K562 (cell line): ENCODE results near the gene CFAP70. TPM values are rescaled to one million over a fixed set of nuclear protein-coding genes. Genes with fewer than 3 reads are reported as not detected.

Experiments used
- BRF1 ChIP-seq: IDR thresholded peaks from 3 replicates; pipeline ENCODE4 v1.6.1; 2011; ENCODE audit warnings: borderline replicate concordance, mild to moderate bottlenecking; ENCODE audit not compliant: insufficient read length; ENCODE audit errors: extremely low read depth
- CCAR2 ChIP-seq: fragments of 200-400 bp; formaldehyde crosslinking; IDR thresholded peaks from 2 replicates; pipeline ENCODE4 v1.6.1; 2017; ENCODE audit warnings: mild to moderate bottlenecking, low read depth, low read length
- CREM ChIP-seq: IDR thresholded peaks from 2 replicates; pipeline ENCODE4 v1.6.1; 2014; ENCODE audit warnings: antibody characterized with exemption, low read depth
- CTBP1 ChIP-seq: fragments of 450-650 bp; IDR thresholded peaks from 2 replicates; pipeline ENCODE4 v1.6.1; 2016; ENCODE audit warnings: borderline replicate concordance
- ELF1 ChIP-seq: fragments of 200-800 bp; sonication (Bioruptor generic); IDR thresholded peaks from 2 replicates; pipeline ENCODE4 v1.6.1; 2016; ENCODE audit warnings: missing genetic modification characterization, missing compliant biosample characterization
- ELF2 ChIP-seq: fragments of 250-450 bp; sonication (Bioruptor Pico); IDR thresholded peaks from 2 replicates; pipeline ENCODE4 v1.5.0; 2021; ENCODE audit warnings: mild to moderate bottlenecking
- ETV6 ChIP-seq, 3 experiments: fragments of 150-350 bp in 1 of 3; sonication (generic) in 1 of 3; formaldehyde crosslinking in 1 of 3; IDR thresholded peaks; 2 replicates each; pipeline versions ENCODE4 v1.6.1 to v1.8.0; 2014 to 2022; ENCODE audit warnings: borderline replicate concordance in 2 of 3, low read depth in 2 of 3, antibody characterized with exemption in 1 of 3, low read length in 1 of 3, mild to moderate bottlenecking in 1 of 3, missing genetic modification reagents in 1 of 3
- FOXJ2 ChIP-seq: fragments of 200-800 bp; sonication (Bioruptor generic); IDR thresholded peaks from 2 replicates; pipeline ENCODE4 v1.6.1; 2016; ENCODE audit warnings: missing genetic modification characterization, missing compliant biosample characterization
- GATAD2A ChIP-seq: fragments of 450-650 bp; IDR thresholded peaks from 2 replicates; pipeline ENCODE4 v1.6.1; 2017
- HDAC2 ChIP-seq: fragments of 450-650 bp; IDR thresholded peaks from 2 replicates; pipeline ENCODE4 v1.6.1; 2016; ENCODE audit warnings: mild to moderate bottlenecking
- KLF1 ChIP-seq: fragments of 450-650 bp; IDR thresholded peaks from 2 replicates; pipeline ENCODE4 v1.6.1; 2016; ENCODE audit warnings: missing genetic modification characterization, missing compliant biosample characterization
- MAFK ChIP-seq: IDR thresholded peaks from 2 replicates; pipeline ENCODE4 v1.6.1; 2011; ENCODE audit warnings: low read length, improper control_type of control experiment
- NBN ChIP-seq: fragments of 450-650 bp; IDR thresholded peaks from 2 replicates; pipeline ENCODE4 v1.6.1; 2016; ENCODE audit warnings: low read depth, mild to moderate bottlenecking
- PML ChIP-seq: IDR thresholded peaks from 2 replicates; pipeline ENCODE4 v1.6.1; 2012; ENCODE audit warnings: low read length, inconsistent platforms
- POLR2AphosphoS5 ChIP-seq: IDR thresholded peaks from 2 replicates; pipeline ENCODE4 v1.6.1; 2011; ENCODE audit warnings: mild to moderate bottlenecking, low read depth, low read length, moderate library complexity; ENCODE audit not compliant: control insufficient read depth, insufficient read depth
- SRSF9 ChIP-seq: fragments of 200-400 bp; formaldehyde crosslinking; IDR thresholded peaks from 2 replicates; pipeline ENCODE4 v1.6.1; 2017; ENCODE audit warnings: low read depth, low read length, borderline replicate concordance
- TEAD4 ChIP-seq, 2 experiments: sonication (generic) in 1 of 2; formaldehyde crosslinking in 1 of 2; IDR thresholded peaks; 2 replicates each; pipeline versions ENCODE4 v1.6.1 to v1.8.0; 2012 to 2022; ENCODE audit warnings: borderline replicate concordance in 1 of 2, inconsistent platforms in 1 of 2, low read length in 1 of 2, mild to moderate bottlenecking in 1 of 2, missing genetic modification reagents in 1 of 2
- TFAM ChIP-seq: fragments of 250-450 bp; sonication (Bioruptor Pico); conservative IDR thresholded peaks from 2 replicates; pipeline ENCODE4 v1.5.0; 2021; ENCODE audit warnings: mild to moderate bottlenecking, moderate library complexity
- TRIM28 ChIP-seq: fragments of 450-650 bp; IDR thresholded peaks from 2 replicates; pipeline ENCODE4 v1.6.1; 2017
- ZBTB33 ChIP-seq: sonication (generic); formaldehyde crosslinking; IDR thresholded peaks from 2 replicates; pipeline ENCODE4 v1.8.1; 2023; ENCODE audit warnings: mild to moderate bottlenecking, missing genetic modification reagents
- ZFX ChIP-seq: sonication (generic); formaldehyde crosslinking; IDR thresholded peaks from 2 replicates; pipeline ENCODE4 v1.8.0; 2022; ENCODE audit warnings: mild to moderate bottlenecking, missing genetic modification reagents, moderate library complexity
- ZZZ3 ChIP-seq: fragments of 450-650 bp; IDR thresholded peaks from 2 replicates; pipeline ENCODE4 v1.6.1; 2016; ENCODE audit warnings: antibody characterized with exemption, mild to moderate bottlenecking, moderate library complexity
- polyA plus RNA-seq, 8 experiments: library from polyadenylated mRNA; depleted of rRNA in 4 of 8; stranded (reverse) in 5 of 8; unstranded in 3 of 8; fragments of >200 nt; fragmentation: Nextera tagmentation in 2 of 8; fragmentation: Illumina TruSeq in 1 of 8; extraction: Ambion mirVana in 2 of 8; extraction: Trizol in 1 of 8; gene quantifications; 2 replicates each; pipeline versions ENCODE4 v1.2.1 to v1.2.3, GENCODE V29; 2011 to 2014; ENCODE audit warnings: inconsistent platforms in 1 of 8, missing spikeins in 1 of 8
- total RNA-seq, 7 experiments: library from RNA; depleted of rRNA in 6 of 7; stranded (reverse); fragments of >200 nt in 6 of 7; fragmentation: Illumina TruSeq in 2 of 7; extraction: Trizol in 2 of 7; gene quantifications; 2 replicates each; pipeline versions ENCODE4 v1.2.1 to v1.2.3, GENCODE V29; 2011 to 2021; ENCODE audit warnings: low replicate concordance in 1 of 7
- TF ChIP-seq, protein P1 (sequence below), 2 experiments: fragments of 150-350 bp in 1 of 2; IDR thresholded peaks; 2 replicates each; pipeline ENCODE4 v1.6.1; 2012 to 2016; ENCODE audit warnings: low read depth in 2 of 2, low read length in 2 of 2, mild to moderate bottlenecking in 1 of 2, moderate library complexity in 1 of 2
- TF ChIP-seq, protein P2 (sequence below), 2 experiments: fragments of 450-650 bp in 1 of 2; sonication (generic) in 1 of 2; formaldehyde crosslinking in 1 of 2; IDR thresholded peaks in 1 of 2; conservative IDR thresholded peaks in 1 of 2; 2 replicates each; pipeline versions ENCODE4 v1.6.1 to v1.8.1; 2016 to 2023; ENCODE audit warnings: mild to moderate bottlenecking in 2 of 2, moderate library complexity in 2 of 2, inconsistent platforms in 1 of 2, missing genetic modification reagents in 1 of 2

CFAP70 gene
- total and polyA plus RNA-seq, 9 of the 15 experiments (the other 6 are each of a cell fraction or from before 2014, with no cell fraction given), result 0.27 to 1.6 (median 0.86) TPM

- TF ChIP-seq KLF1 (tag) (no peak), SRSF9 (no peak), BRF1 (no peak), TFAM (CRISPR knock-in tag) (no peak), POLR2AphosphoS5 (peak; percentile 29; the same call in 1 of the 2 replicates), ELF2 (CRISPR knock-in tag) (no peak), HDAC2 (no peak), CCAR2 (no peak), ZZZ3 (no peak), ZFX (CRISPR knock-in tag) (no peak), ELF1 (tag) (no peak), ZBTB33 (no peak), CTBP1 (no peak), FOXJ2 (no peak), NBN (no peak), PML (no peak), MAFK (no peak), GATAD2A (no peak), TEAD4 (IDR thresholded peaks at IDR 0.05; ENCODE audit: low read length) (peak; percentile 3; the same call in 1 of the 2 replicates), TEAD4 (CRISPR knock-in tag; IDR thresholded peaks at IDR 0.05; ENCODE audit: borderline replicate concordance) (no peak), TRIM28 (no peak), CREM (no peak), ETV6 (IDR thresholded peaks at IDR 0.05; ENCODE audit: borderline replicate concordance in 1 of 2, low read depth in 2 of 2, low read length in 1 of 2) (no peak), ETV6 (CRISPR knock-in tag; IDR thresholded peaks at IDR 0.05; ENCODE audit: borderline replicate concordance) (no peak)
- TF ChIP-seq, protein P1, sequence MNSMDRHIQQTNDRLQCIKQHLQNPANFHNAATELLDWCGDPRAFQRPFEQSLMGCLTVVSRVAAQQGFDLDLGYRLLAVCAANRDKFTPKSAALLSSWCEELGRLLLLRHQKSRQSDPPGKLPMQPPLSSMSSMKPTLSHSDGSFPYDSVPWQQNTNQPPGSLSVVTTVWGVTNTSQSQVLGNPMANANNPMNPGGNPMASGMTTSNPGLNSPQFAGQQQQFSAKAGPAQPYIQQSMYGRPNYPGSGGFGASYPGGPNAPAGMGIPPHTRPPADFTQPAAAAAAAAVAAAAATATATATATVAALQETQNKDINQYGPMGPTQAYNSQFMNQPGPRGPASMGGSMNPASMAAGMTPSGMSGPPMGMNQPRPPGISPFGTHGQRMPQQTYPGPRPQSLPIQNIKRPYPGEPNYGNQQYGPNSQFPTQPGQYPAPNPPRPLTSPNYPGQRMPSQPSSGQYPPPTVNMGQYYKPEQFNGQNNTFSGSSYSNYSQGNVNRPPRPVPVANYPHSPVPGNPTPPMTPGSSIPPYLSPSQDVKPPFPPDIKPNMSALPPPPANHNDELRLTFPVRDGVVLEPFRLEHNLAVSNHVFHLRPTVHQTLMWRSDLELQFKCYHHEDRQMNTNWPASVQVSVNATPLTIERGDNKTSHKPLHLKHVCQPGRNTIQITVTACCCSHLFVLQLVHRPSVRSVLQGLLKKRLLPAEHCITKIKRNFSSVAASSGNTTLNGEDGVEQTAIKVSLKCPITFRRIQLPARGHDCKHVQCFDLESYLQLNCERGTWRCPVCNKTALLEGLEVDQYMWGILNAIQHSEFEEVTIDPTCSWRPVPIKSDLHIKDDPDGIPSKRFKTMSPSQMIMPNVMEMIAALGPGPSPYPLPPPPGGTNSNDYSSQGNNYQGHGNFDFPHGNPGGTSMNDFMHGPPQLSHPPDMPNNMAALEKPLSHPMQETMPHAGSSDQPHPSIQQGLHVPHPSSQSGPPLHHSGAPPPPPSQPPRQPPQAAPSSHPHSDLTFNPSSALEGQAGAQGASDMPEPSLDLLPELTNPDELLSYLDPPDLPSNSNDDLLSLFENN (IDR thresholded peaks at IDR 0.05; ENCODE audit: low read depth in 2 of 2, low read length in 2 of 2), result no peak
- TF ChIP-seq, protein P2, sequence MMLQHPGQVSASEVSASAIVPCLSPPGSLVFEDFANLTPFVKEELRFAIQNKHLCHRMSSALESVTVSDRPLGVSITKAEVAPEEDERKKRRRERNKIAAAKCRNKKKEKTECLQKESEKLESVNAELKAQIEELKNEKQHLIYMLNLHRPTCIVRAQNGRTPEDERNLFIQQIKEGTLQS (IDR thresholded peaks at IDR 0.05), result no peak
- TF ChIP-seq, protein P2 (CRISPR knock-in tag; conservative IDR thresholded peaks at IDR 0.05), result no peak
These were observed 110.4 kb downstream of the CFAP70 start (continued) for GRCh38 chr10:73248259-73248724.
